Ovary (tissue), 9 donors: ENCODE measurements around the gene CCNJ. TPM values are rescaled to one million over a fixed set of nuclear protein-coding genes. Genes with fewer than 3 reads are reported as not detected.

ENCODE experiments used
- DNase-seq, 5 donors: peaks; one replicate each; pipeline ENCODE4 v3.0.0-alpha.2; 2019 to 2020
- H3K27ac ChIP-seq, 2 donors: fragments of 200-600 bp; one replicate each; pipeline versions ENCODE4 v1.5.1 to v1.8.0; 2019 to 2022
- H3K27me3 ChIP-seq: fragments of 200-600 bp; one replicate; pipeline ENCODE4 v1.8.0; 2022
- H3K36me3 ChIP-seq: fragments of 200-600 bp; sonication (generic); one replicate; pipeline ENCODE4 v1.5.1; 2019
- H3K4me1 ChIP-seq: one replicate; pipeline ENCODE4 v1.8.1; 2013; ENCODE audit warnings: mild to moderate bottlenecking, moderate library complexity; ENCODE audit not compliant: insufficient read depth
- H3K4me3 ChIP-seq: fragments of 200-600 bp; sonication (generic); one replicate; pipeline ENCODE4 v1.5.1; 2017
- H3K9me3 ChIP-seq, 2 donors: fragments of 200-600 bp in 1 of 2; sonication (generic) in 1 of 2; one replicate each; pipeline versions ENCODE4 v1.5.1 to v1.8.1; 2013 to 2019; ENCODE audit warnings: mild to moderate bottlenecking in 1 of 2, moderate library complexity in 1 of 2
- CTCF ChIP-seq, 3 donors: fragments of 450-650 bp in 2 of 3; fragments of 200-600 bp in 1 of 3; IDR thresholded peaks; one replicate each; pipeline versions ENCODE4 v1.5.1 to v1.8.0; 2016 to 2022; ENCODE audit warnings: antibody characterized with exemption in 3 of 3, mild to moderate bottlenecking in 1 of 3
- EP300 ChIP-seq: sonication (generic); formaldehyde crosslinking; IDR thresholded peaks from one replicate; pipeline ENCODE4 v1.6.1; 2017; ENCODE audit warnings: antibody characterized with exemption
- POLR2A ChIP-seq: fragments of 450-650 bp; IDR thresholded peaks from one replicate; pipeline ENCODE4 v1.6.1; 2017; ENCODE audit warnings: antibody characterized with exemption, mild to moderate bottlenecking, moderate library complexity
- WGBS, 3 donors: extraction: QIAGEN DNeasy Blood & Tissue Kit in 1 of 3; methylation state at CpG; one replicate each; pipeline versions ENCODE4 v1.1.5 to v1.1.7; 2013 to 2017; 5-methylcytosine and 5-hydroxymethylcytosine counted together
- intact Hi-C, 4 donors: fragments of 100-400 bp; cut with DNase I; formaldehyde crosslinking; loops; one replicate each; pipeline versions ENCODE4 v1.11.0 to v1.15.1; 2022 to 2023
- polyA plus RNA-seq, 2 donors: library from polyadenylated mRNA; stranded (reverse); fragments of 200-250 nt in 1 of 2; fragments of 350-450 nt in 1 of 2; fragmentation: Illumina TruSeq in 1 of 2; extraction: RNeasy Lipid Tissue Mini Kit (QIAGEN cat#74804) in 1 of 2; gene quantifications; one replicate each; pipeline ENCODE4 v1.2.3, GENCODE V29; 2013 to 2014
- total RNA-seq, 7 donors: library from RNA; depleted of rRNA in 2 of 7; stranded (reverse); fragments of >200 nt in 2 of 7; fragmentation: NEBNext Ultra II Directional in 3 of 7; extraction: Animal tissue kit (Norgen Biotek cat#: 25700) in 3 of 7; gene quantifications; one replicate each; pipeline versions ENCODE4 v1.1.0 to v1.2.4, GENCODE V29; 2016 to 2023
- donor health status: DM: no; HTN: no; CAD: no; lungs with moderate emphysema.
- donor health status: DM: no; HTN: no; CAD: no.
- donor health status: Bipolar disorder and iron deficiency.
- donor health status: DM: yes; HTN: yes; CAD: no.
- donor health status: DM: no; HTN: no; CAD: no.
- donor health status: DM: yes; HTN: yes; CAD: no.

Gene CCNJ
- total and polyA plus RNA-seq, 9 donors: 3.1 to 7.2 (median 5.2) TPM

GRCh38 chr10:96082748-96083147 lies 39.4 kb downstream of the CCNJ start:
- H3K27ac ChIP-seq: no peak overlapping the region
- no peaks in the 10 kb centered on the region for H3K27me3 ChIP-seq
- no peaks in the 10 kb centered on the region for H3K9me3 ChIP-seq
- 86 to 92% (median 89%) methylated on average over 1 of the region's 1 CpG for WGBS, 3 donors
- no peak for TF ChIP-seq EP300
- TF ChIP-seq CTCF (IDR thresholded peaks at IDR 0.05): no peak
- TF ChIP-seq POLR2A: no peak
- no peak overlapping the region for H3K4me3 ChIP-seq
- no peaks in the 10 kb centered on the region for H3K4me1 ChIP-seq
- DNase-seq: no peak
- no peaks in the 10 kb centered on the region for H3K36me3 ChIP-seq
- intact Hi-C loops: no loop called here

- Histone ChIP-seq H3K4me3 (peak overlapping the region; percentile 70), H3K27ac (no peak overlapping the region), H3K9me3 (no peaks in the 10 kb centered on the region), H3K36me3 (no peaks in the 10 kb centered on the region), H3K27me3 (peaks cover 2% of the 10 kb centered on the region), H3K4me1 (no peaks in the 10 kb centered on the region)
- TF ChIP-seq POLR2A: no peak
- no peak for TF ChIP-seq CTCF (IDR thresholded peaks at IDR 0.05)
- no peak for TF ChIP-seq EP300
- WGBS, 3 donors: 90 to 96% (median 93%) methylated on average over 2 of the region's 2 CpGs
- DNase-seq: no peak
- intact Hi-C loops: no loop called here
Observed at GRCh38 chr10:96089116-96089515, 45.7 kb downstream of the CCNJ start.

GRCh38 chr10:96089670-96090462 lies 46.5 kb downstream of the CCNJ start:
- intact Hi-C loops: loop anchor here (1.0 to 5.0 kb wide), 3 partner anchors 37 to 40 kb away; partner anchors contain the start of gene ZNF518A (in 1 of the 4)
- DNase-seq: peak; percentile 87 to 96 (median 90)
- Histone ChIP-seq H3K4me1 (no peaks in the 10 kb centered on the region), H3K27me3 (peaks cover 4% of the 10 kb centered on the region), H3K4me3 (peak overlapping the region; percentile 70), H3K36me3 (no peaks in the 10 kb centered on the region), H3K9me3 (no peaks in the 10 kb centered on the region), H3K27ac (no peak overlapping the region)
- no peak for TF ChIP-seq CTCF (IDR thresholded peaks at IDR 0.05)
- no peak for TF ChIP-seq EP300
- peak; percentile 33 for TF ChIP-seq POLR2A
- WGBS, 3 donors: 2 to 19% (median 4%) methylated on average over 40 to 47 of the region's 47 CpGs

- Histone ChIP-seq H3K27me3 (peaks cover 4% of the 10 kb centered on the region), H3K36me3 (no peaks in the 10 kb centered on the region), H3K27ac (no peak overlapping the region), H3K9me3 (no peaks in the 10 kb centered on the region), H3K4me3 (peak overlapping the region; percentile 70), H3K4me1 (no peaks in the 10 kb centered on the region)
- TF ChIP-seq POLR2A: no peak
- no peak for TF ChIP-seq CTCF (IDR thresholded peaks at IDR 0.05)
- no peak for TF ChIP-seq EP300
- 67 to 74% (median 72%) methylated on average over 9 of the region's 9 CpGs for WGBS, 3 donors
- intact Hi-C loops: loop anchor here (1.0 to 5.0 kb wide), 3 partner anchors 37 to 40 kb away; partner anchors contain the start of gene ZNF518A (in 1 of the 4)
- peak in 2 of 5 donors; percentile 10 to 30 for DNase-seq
Observed at GRCh38 chr10:96090463-96090800, 47.0 kb downstream of the CCNJ start.
